ENCODE results near the gene PPP2R2B. TPM values are rescaled to one million over a fixed set of nuclear protein-coding genes. Genes with fewer than 3 reads are reported as not detected.

Gene PPP2R2B
- total and polyA plus RNA-seq, 7 experiments from 2014 or later = 0.15 to 14.1 (median 0.58) TPM

- peaks cover 0 to 1% (median 0%) of the 10 kb centered on the region in 11 donors for H3K9me3 Mint-ChIP-seq
- CTCF ChIA-PET = no interaction called here
- no peak for DNase-seq
These were observed 15.9 kb downstream of the PPP2R2B start for GRCh38 chr5:146862641-146863040.

GRCh38 chr5:146860213-146860893 lies 18.2 kb downstream of the PPP2R2B start:
- ATAC-seq = no peak
- Histone ChIP-seq H3K4me1 (ENCODE audit: control insufficient read depth in 2 of 2, insufficient read depth in 2 of 2, low read length in 2 of 2) (no peaks in the 10 kb centered on the region), H3K36me3 (ENCODE audit: control insufficient read depth in 2 of 3, insufficient read depth in 3 of 3, low read length in 3 of 3) (no peaks in the 10 kb centered on the region), H3K9me3 (ENCODE audit: control insufficient read depth in 2 of 3, low read length in 3 of 3) (no peaks in the 10 kb centered on the region), H3K27ac (ENCODE audit: low read depth, low read length) (no peak overlapping the region), H3K27me3 (ENCODE audit: control insufficient read depth in 2 of 2, insufficient read depth in 2 of 2, low read length in 2 of 2) (no peaks in the 10 kb centered on the region), H3K4me3 (ENCODE audit: low read length) (no peak overlapping the region)
- CTCF ChIA-PET = interaction anchor here (0.6 kb wide), 1 partner anchor 45 kb away, joined by 3 read pairs; no protein-coding TSS in a partner anchor
- H3K27ac Mint-ChIP-seq = no peak overlapping the region
- DNase-seq = no peak
- POLR2A ChIA-PET = no interaction called here
- peaks cover 0 to 1% (median 0%) of the 10 kb centered on the region in 11 donors for H3K9me3 Mint-ChIP-seq
- H3K4me1 Mint-ChIP-seq = peaks cover 0 to 13% (median 4%) of the 10 kb centered on the region in 7 donors
- intact Hi-C loops (cut with micrococcal nuclease) = no loop called here
- no peaks in the 10 kb centered on the region for H3K36me3 Mint-ChIP-seq
- H3K4me3 Mint-ChIP-seq = no peak overlapping the region
- no peaks in the 10 kb centered on the region for H3K27me3 Mint-ChIP-seq

More at GRCh38 chr5:146862641-146863040, 15.9 kb downstream of the PPP2R2B start:
- H3K4me1 ChIP-seq (ENCODE audit: control insufficient read depth in 2 of 2, insufficient read depth in 2 of 2, low read length in 2 of 2) = no peaks in the 10 kb centered on the region
- no peak overlapping the region for H3K4me3 ChIP-seq (ENCODE audit: low read length)
- no peak overlapping the region for H3K27ac ChIP-seq (ENCODE audit: low read depth, low read length)
- H3K9me3 ChIP-seq (ENCODE audit: control insufficient read depth in 2 of 3, low read length in 3 of 3) = no peaks in the 10 kb centered on the region
- POLR2A ChIA-PET = no interaction called here
- Mint-ChIP-seq H3K27ac (no peak overlapping the region), H3K4me1 (peaks cover 0 to 13% (median 4%) of the 10 kb centered on the region in 7 donors), H3K27me3 (no peaks in the 10 kb centered on the region), H3K4me3 (no peak overlapping the region), H3K36me3 (no peaks in the 10 kb centered on the region)
- intact Hi-C loops (cut with micrococcal nuclease) = no loop called here
- no peaks in the 10 kb centered on the region for H3K36me3 ChIP-seq (ENCODE audit: control insufficient read depth in 2 of 3, insufficient read depth in 3 of 3, low read length in 3 of 3)
- no peaks in the 10 kb centered on the region for H3K27me3 ChIP-seq (ENCODE audit: control insufficient read depth in 2 of 2, insufficient read depth in 2 of 2, low read length in 2 of 2)
- no peak for ATAC-seq

GRCh38 chr5:146852089-146852488 lies 26.5 kb downstream of the PPP2R2B start:
- H3K9me3 Mint-ChIP-seq = no peaks in the 10 kb centered on the region
- Histone ChIP-seq H3K9me3 (ENCODE audit: control insufficient read depth in 2 of 3, low read length in 3 of 3) (no peaks in the 10 kb centered on the region), H3K27me3 (ENCODE audit: control insufficient read depth in 2 of 2, insufficient read depth in 2 of 2, low read length in 2 of 2) (no peaks in the 10 kb centered on the region), H3K36me3 (ENCODE audit: control insufficient read depth in 2 of 3, insufficient read depth in 3 of 3, low read length in 3 of 3) (no peaks in the 10 kb centered on the region), H3K27ac (ENCODE audit: low read depth, low read length) (no peak overlapping the region), H3K4me3 (ENCODE audit: low read length) (no peak overlapping the region), H3K4me1 (ENCODE audit: control insufficient read depth in 2 of 2, insufficient read depth in 2 of 2, low read length in 2 of 2) (no peaks in the 10 kb centered on the region)
- intact Hi-C loops (cut with micrococcal nuclease) = no loop called here
- ChIA-PET CTCF (no interaction called here), POLR2A (no interaction called here)
- peaks cover 0 to 5% (median 0%) of the 10 kb centered on the region in 5 donors for H3K27me3 Mint-ChIP-seq
- no peak for DNase-seq
- H3K27ac Mint-ChIP-seq = no peak overlapping the region
- H3K4me1 Mint-ChIP-seq = peaks cover 0 to 5% (median 0%) of the 10 kb centered on the region in 7 donors
- no peak for ATAC-seq
- no peak overlapping the region for H3K4me3 Mint-ChIP-seq
- no peaks in the 10 kb centered on the region for H3K36me3 Mint-ChIP-seq

- Histone ChIP-seq H3K9me3 (ENCODE audit: control insufficient read depth in 2 of 3, low read length in 3 of 3) (no peaks in the 10 kb centered on the region), H3K27me3 (ENCODE audit: control insufficient read depth in 2 of 2, insufficient read depth in 2 of 2, low read length in 2 of 2) (no peaks in the 10 kb centered on the region), H3K27ac (ENCODE audit: low read depth, low read length) (no peak overlapping the region), H3K4me3 (ENCODE audit: low read length) (no peak overlapping the region), H3K36me3 (ENCODE audit: control insufficient read depth in 2 of 3, insufficient read depth in 3 of 3, low read length in 3 of 3) (no peaks in the 10 kb centered on the region), H3K4me1 (ENCODE audit: control insufficient read depth in 2 of 2, insufficient read depth in 2 of 2, low read length in 2 of 2) (no peaks in the 10 kb centered on the region)
- ChIA-PET POLR2A (no interaction called here), CTCF (no interaction called here)
- H3K9me3 Mint-ChIP-seq = no peaks in the 10 kb centered on the region
- no peak overlapping the region for H3K4me3 Mint-ChIP-seq
- ATAC-seq (no peak), DNase-seq (no peak)
- H3K4me1 Mint-ChIP-seq = peaks cover 0 to 8% (median 0%) of the 10 kb centered on the region in 7 donors
- intact Hi-C loops (cut with micrococcal nuclease) = no loop called here
- no peak overlapping the region for H3K27ac Mint-ChIP-seq
- no peaks in the 10 kb centered on the region for H3K36me3 Mint-ChIP-seq
- peaks cover 0 to 5% (median 0%) of the 10 kb centered on the region in 5 donors for H3K27me3 Mint-ChIP-seq
These were observed 27.4 kb downstream of the PPP2R2B start for GRCh38 chr5:146851133-146851532.

GRCh38 chr5:146849694-146850303 lies 28.8 kb downstream of the PPP2R2B start:
- H3K9me3 ChIP-seq (ENCODE audit: control insufficient read depth in 2 of 3, low read length in 3 of 3) = no peaks in the 10 kb centered on the region
- ChIA-PET CTCF (no interaction called here), POLR2A (no interaction called here)
- Mint-ChIP-seq H3K4me1 (peaks cover 0 to 8% (median 0%) of the 10 kb centered on the region in 7 donors), H3K27me3 (peaks cover 0 to 5% (median 0%) of the 10 kb centered on the region in 5 donors), H3K27ac (no peak overlapping the region), H3K4me3 (no peak overlapping the region), H3K36me3 (no peaks in the 10 kb centered on the region), H3K9me3 (no peaks in the 10 kb centered on the region)
- H3K27me3 ChIP-seq (ENCODE audit: control insufficient read depth in 2 of 2, insufficient read depth in 2 of 2, low read length in 2 of 2) = no peaks in the 10 kb centered on the region
- intact Hi-C loops (cut with micrococcal nuclease) = no loop called here
- no peak overlapping the region for H3K4me3 ChIP-seq (ENCODE audit: low read length)
- no peaks in the 10 kb centered on the region for H3K36me3 ChIP-seq (ENCODE audit: control insufficient read depth in 2 of 3, insufficient read depth in 3 of 3, low read length in 3 of 3)
- no peaks in the 10 kb centered on the region for H3K4me1 ChIP-seq (ENCODE audit: control insufficient read depth in 2 of 2, insufficient read depth in 2 of 2, low read length in 2 of 2)
- ATAC-seq = no peak
- H3K27ac ChIP-seq (ENCODE audit: low read depth, low read length) = no peak overlapping the region
- DNase-seq = no peak

- Histone ChIP-seq H3K4me3 (ENCODE audit: low read length) (no peak overlapping the region), H3K9me3 (ENCODE audit: control insufficient read depth in 2 of 3, low read length in 3 of 3) (no peaks in the 10 kb centered on the region), H3K36me3 (ENCODE audit: control insufficient read depth in 2 of 3, insufficient read depth in 3 of 3, low read length in 3 of 3) (no peaks in the 10 kb centered on the region), H3K27ac (ENCODE audit: low read depth, low read length) (no peak overlapping the region), H3K4me1 (ENCODE audit: control insufficient read depth in 2 of 2, insufficient read depth in 2 of 2, low read length in 2 of 2) (no peaks in the 10 kb centered on the region), H3K27me3 (ENCODE audit: control insufficient read depth in 2 of 2, insufficient read depth in 2 of 2, low read length in 2 of 2) (no peaks in the 10 kb centered on the region)
- H3K36me3 Mint-ChIP-seq = no peaks in the 10 kb centered on the region
- intact Hi-C loops (cut with micrococcal nuclease) = no loop called here
- no peak for ATAC-seq
- POLR2A ChIA-PET = no interaction called here
- H3K9me3 Mint-ChIP-seq = no peaks in the 10 kb centered on the region
- H3K4me3 Mint-ChIP-seq = no peak overlapping the region
- peaks cover 0 to 4% (median 0%) of the 10 kb centered on the region in 5 donors for H3K27me3 Mint-ChIP-seq
- no peak overlapping the region for H3K27ac Mint-ChIP-seq
- peaks cover 0 to 8% (median 0%) of the 10 kb centered on the region in 7 donors for H3K4me1 Mint-ChIP-seq
- CTCF ChIA-PET = no interaction called here
- DNase-seq = no peak
These were observed 30.4 kb downstream of the PPP2R2B start for GRCh38 chr5:146848133-146848532.

- H3K4me1 ChIP-seq (ENCODE audit: control insufficient read depth in 2 of 2, insufficient read depth in 2 of 2, low read length in 2 of 2) = no peaks in the 10 kb centered on the region
- H3K36me3 ChIP-seq (ENCODE audit: control insufficient read depth in 2 of 3, insufficient read depth in 3 of 3, low read length in 3 of 3) = no peaks in the 10 kb centered on the region
- no peak overlapping the region for H3K27ac Mint-ChIP-seq
- H3K4me3 ChIP-seq (ENCODE audit: low read length) = no peak overlapping the region
- ChIA-PET CTCF (interaction anchor here (0.6 kb wide), 1 partner anchor 23 kb away, joined by 4 read pairs; no protein-coding TSS in a partner anchor), POLR2A (no interaction called here)
- H3K9me3 ChIP-seq (ENCODE audit: control insufficient read depth in 2 of 3, low read length in 3 of 3) = no peaks in the 10 kb centered on the region
- DNase-seq = no peak
- no peaks in the 10 kb centered on the region for H3K4me1 Mint-ChIP-seq
- H3K36me3 Mint-ChIP-seq = no peaks in the 10 kb centered on the region
- no peak overlapping the region for H3K27ac ChIP-seq (ENCODE audit: low read depth, low read length)
- H3K9me3 Mint-ChIP-seq = peaks cover 0 to 25% (median 9%) of the 10 kb centered on the region in 11 donors
- ATAC-seq = no peak
- no peaks in the 10 kb centered on the region for H3K27me3 ChIP-seq (ENCODE audit: control insufficient read depth in 2 of 2, insufficient read depth in 2 of 2, low read length in 2 of 2)
- H3K27me3 Mint-ChIP-seq = peaks cover 0 to 4% (median 0%) of the 10 kb centered on the region in 5 donors
- no peak overlapping the region for H3K4me3 Mint-ChIP-seq
- intact Hi-C loops (cut with micrococcal nuclease) = no loop called here
These were observed 38.5 kb downstream of the PPP2R2B start for GRCh38 chr5:146840016-146840415.
